ENCODE results near the gene KLHL17. TPM values are rescaled to one million over a fixed set of nuclear protein-coding genes. Genes with fewer than 3 reads are reported as not detected.
A peak's percentile ranks its signal among the peaks of the same experiment; 100 is the strongest.

Gene KLHL17
- total and polyA plus RNA-seq, 9 of the 15 experiments (the other 6 are each of a cell fraction or from before 2014, with no cell fraction given) = 0.14 to 84.8 (median 13.0) TPM

- TF ChIP-seq TFAP4 (CRISPR knock-in tag; IDR thresholded peaks at IDR 0.05; ENCODE audit: borderline replicate concordance) (peak; percentile 77; the same call in 1 of the 2 replicates), ZKSCAN1 (IDR thresholded peaks at IDR 0.05; ENCODE audit: low read depth, low read length) (no peak), ZNF124 (CRISPR knock-in tag; IDR thresholded peaks at IDR 0.05) (no peak), JUND (IDR thresholded peaks at IDR 0.05; ENCODE audit: borderline replicate concordance, low read depth, low read length) (peak; percentile 53; the same call in 1 of the 2 replicates), JUND (tag; IDR thresholded peaks at IDR 0.05; ENCODE audit: borderline replicate concordance, low read depth, low read length) (no peak; the same call in 2 of the 3 replicates), USF1 (CRISPR knock-in tag; IDR thresholded peaks at IDR 0.05) (peak; percentile 16; the same call in 1 of the 2 replicates), RBM39 (optimal IDR thresholded peaks at IDR 0.05; ENCODE audit: low read depth, low read length) (no peak), PBX2 (CRISPR knock-in tag; IDR thresholded peaks at IDR 0.05; ENCODE audit: low read depth) (no peak), PBX2 (tag; conservative IDR thresholded peaks at IDR 0.05; ENCODE audit: low read depth) (peak; percentile 91), CREB5 (CRISPR knock-in tag; IDR thresholded peaks at IDR 0.05) (no peak), GTF2A2 (tag; IDR thresholded peaks at IDR 0.05) (no peak), TEAD1 (CRISPR knock-in tag; IDR thresholded peaks at IDR 0.05) (no peak), ZNF121 (CRISPR knock-in tag; conservative IDR thresholded peaks at IDR 0.05) (peak; percentile 63; the same call in 1 of the 2 replicates), NFIX (CRISPR knock-in tag; IDR thresholded peaks at IDR 0.05; ENCODE audit: low read depth) (no peak), MEF2D (tag; conservative IDR thresholded peaks at IDR 0.05; ENCODE audit: low read depth) (no peak), SP1 (CRISPR knock-in tag; IDR thresholded peaks at IDR 0.05) (peak; percentile 36; the same call in 1 of the 2 replicates), ZBTB9 (CRISPR knock-in tag; IDR thresholded peaks at IDR 0.05) (no peak)
These were observed 49.3 kb upstream of the KLHL17 start (continued) for GRCh38 chr1:910881-911721.
